GM19239 (cell line): ENCODE results near the gene LIFR.

Experiments
- DNase-seq: peaks from one replicate; pipeline ENCODE4 v3.0.0; 2011; ENCODE audit warnings: low spot score; ENCODE audit not compliant: insufficient read length
- FAIRE-seq: peaks from 2 replicates; lab custom pipeline; 2011; peaks lifted over from hg19 to GRCh38; lab: Jason Lieb, UNC

The LIFR gene

DNA sequence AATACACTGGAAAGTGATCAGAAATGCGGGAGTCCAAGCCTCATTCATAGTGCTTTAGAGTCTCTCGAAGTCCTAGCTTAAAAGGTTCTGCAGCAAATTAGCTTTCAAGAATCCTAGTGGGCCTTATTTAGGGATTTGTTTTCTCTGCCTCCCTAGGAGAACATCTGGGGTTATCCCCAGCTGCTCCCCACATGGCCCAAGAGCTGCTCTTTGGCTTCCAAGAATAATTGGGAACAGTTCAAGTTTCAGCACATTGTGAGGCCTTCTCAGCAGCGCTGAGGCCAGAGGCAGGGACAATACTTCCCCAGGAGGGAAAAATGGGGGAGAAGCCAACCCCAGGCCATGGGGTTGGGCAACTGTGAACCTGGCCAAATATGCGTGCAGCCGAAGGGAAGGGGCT lies 108.7 kb downstream of the LIFR start:
- no peak for DNase-seq
- FAIRE-seq: no peak

DNA sequence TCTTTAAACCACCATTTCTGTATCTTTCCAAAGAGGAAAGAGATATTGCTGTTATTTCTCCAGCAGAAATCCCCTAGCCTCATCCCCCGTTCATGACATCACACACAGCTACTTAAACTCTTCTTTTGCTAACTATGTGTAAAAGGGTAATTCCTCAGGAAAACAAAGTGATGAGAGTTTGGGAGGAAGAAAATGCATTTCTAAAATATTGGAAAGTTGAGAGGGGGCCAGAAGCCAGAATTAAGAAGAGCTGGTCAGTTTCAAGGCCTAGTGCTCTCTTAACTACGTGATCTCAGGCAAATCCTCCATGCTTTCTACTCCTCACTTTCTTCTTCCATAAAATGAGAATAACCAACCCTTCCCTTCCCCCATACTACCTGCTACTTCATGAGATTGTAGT lies 109.4 kb downstream of the LIFR start:
- FAIRE-seq (no peak), DNase-seq (no peak)

DNA sequence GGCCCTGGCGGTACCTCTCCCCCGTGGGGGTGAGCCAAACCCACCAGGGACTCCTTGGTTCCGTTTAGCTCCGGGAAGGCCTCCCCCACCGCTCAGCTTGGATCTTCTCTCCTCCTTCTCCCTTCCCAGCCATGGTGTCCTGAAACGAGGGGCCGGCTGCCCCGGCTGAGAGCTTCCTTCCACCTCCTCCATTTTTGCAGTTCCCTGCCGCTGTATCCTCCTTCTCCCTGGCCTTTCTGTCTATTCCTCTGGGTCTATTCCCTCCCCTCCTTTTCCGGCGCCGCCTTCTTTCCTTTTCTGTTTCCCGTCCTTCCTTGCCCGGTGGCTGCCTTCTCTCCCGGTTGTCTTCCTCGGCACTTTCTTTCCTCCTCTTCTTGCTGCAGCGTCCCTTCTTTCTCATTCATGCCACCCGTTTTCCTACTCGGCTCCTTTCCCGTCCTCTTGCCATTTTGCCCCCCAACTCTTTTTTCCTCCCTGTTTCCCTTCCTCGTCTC lies 110.4 kb downstream of the LIFR start:
- FAIRE-seq: no peak
- DNase-seq: no peak

DNA sequence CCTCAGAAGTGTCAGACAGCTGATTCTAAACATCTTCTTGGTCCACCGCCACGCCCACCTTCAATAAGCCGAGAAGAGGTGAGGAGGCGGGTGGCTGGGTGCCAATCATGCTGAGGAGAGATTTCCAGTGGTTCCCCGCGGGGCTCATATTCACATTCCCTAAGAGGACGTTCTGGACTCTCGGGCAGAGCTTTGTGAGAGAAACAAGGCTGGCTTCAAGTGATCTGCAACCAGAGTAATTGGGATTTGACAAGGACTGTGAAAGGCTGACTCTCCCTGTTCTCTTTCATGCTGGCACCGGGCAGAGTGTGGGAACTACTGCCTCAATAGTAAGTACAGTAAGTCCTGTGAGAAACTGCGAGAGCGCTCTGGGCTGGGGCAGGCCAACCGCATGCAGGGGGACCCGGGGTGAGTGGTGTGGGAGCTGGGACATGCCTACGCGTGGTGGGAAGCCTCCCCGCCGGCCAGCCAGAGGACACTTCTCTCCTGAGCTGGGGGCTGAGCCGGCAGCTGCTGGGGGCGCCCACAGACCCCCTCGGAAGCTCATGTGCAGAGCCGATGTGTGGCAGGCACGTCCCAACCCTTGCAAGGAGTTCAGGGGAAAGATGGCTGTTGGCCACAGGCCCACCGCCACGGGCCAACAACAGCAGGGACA lies 110.9 kb downstream of the LIFR start:
- DNase-seq: no peak
- FAIRE-seq: no peak

DNA sequence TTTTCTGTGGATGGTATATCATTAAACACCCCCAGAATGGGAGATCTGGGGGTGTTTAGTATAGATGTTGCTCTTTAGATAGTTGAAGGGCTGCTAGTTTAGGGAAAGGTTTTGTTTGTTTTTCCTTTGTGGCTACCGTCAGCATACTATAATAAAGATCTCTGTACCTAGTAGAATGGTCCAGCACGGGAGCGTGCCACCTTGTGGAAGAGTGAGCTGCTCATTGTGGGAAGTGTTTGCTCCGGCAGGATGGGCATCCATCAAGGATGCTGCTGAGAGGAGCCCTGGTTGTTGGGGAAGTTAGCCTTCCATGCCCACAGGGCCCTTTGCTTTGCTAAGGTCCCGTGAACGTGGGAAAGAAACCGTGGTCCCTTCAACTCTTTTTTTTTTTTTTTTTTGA lies 113.1 kb downstream of the LIFR start:
- no peak for FAIRE-seq
- DNase-seq: no peak

DNA sequence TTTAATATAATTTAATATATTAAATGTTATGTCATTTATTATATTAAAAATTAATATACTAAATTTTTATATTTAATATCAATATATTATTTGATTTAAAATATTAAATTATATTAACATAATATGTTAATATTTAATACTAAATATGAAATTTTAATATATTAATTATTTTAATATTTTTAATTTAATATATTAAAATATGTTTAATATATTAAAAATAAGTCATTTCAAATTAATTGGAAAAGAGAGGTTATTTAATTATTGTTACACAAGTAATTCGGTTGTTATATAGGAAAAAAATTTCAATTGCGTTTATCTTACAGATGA lies 114.2 kb downstream of the LIFR start:
- no peak for DNase-seq
- no peak for FAIRE-seq

DNA sequence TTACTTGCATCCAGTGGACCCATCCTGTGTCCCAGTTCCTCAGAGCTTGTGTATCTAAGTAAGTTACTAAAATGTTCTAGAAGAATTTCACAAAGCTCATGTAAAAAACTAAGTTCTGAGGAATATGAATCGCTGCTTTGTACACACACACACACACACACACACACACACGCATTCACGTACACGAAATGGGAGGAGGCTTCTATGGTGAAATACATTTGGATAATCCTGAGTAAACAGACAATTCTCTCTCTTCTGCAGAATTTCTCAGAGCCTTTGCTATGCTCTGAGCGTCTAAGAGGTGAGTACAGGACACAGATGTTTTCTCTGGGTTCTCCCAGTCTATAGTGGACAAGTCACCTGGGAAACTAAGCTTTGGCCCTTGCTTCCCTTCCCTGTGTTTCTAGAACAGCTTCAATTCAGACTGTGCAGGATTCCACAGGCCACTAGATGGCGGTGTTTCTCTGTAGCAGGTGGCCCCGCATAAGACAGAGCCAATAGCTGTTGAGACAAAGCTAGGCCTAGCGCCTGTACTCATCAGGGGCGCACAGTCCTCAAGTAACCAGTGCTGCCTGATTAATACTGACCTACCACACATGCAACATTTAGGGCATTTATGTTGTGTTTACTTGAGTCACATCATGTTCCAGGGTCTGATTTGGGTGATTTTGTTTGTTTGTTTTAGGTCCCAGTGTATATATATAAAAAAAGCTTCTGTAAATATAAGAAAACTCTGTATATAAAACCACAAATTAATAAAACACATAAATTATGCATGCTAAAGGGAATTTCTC lies 114.8 kb downstream of the LIFR start:
- FAIRE-seq: peak; percentile 81
- peak; percentile 77 for DNase-seq

DNA sequence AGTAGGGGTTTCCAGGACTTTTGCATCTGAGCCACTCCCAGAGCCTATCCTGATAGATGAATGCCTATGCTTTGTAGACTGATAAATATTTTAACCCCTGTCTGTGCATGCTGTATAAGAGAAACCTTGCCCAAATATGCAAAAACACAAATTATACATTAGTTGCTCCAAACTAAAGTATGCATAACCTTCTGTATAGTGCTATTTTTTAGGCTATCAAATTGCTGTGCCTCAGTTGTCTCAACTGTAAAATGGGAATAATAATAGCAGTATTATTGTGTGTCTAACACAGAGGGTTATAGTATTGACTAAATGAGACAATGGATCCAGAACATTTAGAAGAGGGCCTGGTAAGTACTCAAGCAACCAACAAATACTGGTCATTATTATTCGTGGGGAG lies 117.7 kb downstream of the LIFR start:
- FAIRE-seq (no peak), DNase-seq (no peak)

DNA sequence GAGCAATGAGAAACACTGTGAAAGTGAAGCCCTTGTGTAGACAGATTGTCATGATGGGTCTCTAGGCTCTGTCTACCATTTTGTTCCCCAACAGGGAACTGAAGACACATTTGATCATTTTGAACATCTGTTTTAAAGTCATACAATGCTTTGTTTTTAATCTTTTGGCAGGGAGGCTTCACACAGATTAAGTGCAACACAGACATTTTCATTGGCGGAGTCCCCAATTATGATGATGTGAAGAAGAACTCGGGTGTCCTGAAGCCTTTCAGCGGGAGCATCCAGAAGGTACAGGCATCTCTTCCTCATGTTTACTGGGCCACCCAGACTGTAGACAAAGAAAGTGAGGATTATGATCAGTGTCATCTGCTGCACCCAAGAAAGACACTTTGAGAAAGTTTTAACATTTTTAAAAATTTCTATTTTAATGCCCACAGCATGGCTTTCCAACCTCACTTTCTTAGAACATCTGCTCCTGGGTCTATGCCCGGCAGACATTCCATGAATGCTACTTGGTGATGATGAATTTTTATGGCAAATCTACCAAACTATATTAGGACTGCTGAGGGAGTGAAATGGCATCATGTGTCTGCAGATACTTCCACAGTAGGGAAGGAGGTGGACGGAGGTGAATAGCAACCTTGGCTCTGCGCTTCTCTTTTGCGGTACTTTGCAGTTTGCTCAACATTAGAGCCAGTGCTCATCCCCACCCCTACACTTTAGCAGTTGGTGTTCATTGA lies 121.3 kb downstream of the LIFR start:
- FAIRE-seq (no peak), DNase-seq (no peak)

DNA sequence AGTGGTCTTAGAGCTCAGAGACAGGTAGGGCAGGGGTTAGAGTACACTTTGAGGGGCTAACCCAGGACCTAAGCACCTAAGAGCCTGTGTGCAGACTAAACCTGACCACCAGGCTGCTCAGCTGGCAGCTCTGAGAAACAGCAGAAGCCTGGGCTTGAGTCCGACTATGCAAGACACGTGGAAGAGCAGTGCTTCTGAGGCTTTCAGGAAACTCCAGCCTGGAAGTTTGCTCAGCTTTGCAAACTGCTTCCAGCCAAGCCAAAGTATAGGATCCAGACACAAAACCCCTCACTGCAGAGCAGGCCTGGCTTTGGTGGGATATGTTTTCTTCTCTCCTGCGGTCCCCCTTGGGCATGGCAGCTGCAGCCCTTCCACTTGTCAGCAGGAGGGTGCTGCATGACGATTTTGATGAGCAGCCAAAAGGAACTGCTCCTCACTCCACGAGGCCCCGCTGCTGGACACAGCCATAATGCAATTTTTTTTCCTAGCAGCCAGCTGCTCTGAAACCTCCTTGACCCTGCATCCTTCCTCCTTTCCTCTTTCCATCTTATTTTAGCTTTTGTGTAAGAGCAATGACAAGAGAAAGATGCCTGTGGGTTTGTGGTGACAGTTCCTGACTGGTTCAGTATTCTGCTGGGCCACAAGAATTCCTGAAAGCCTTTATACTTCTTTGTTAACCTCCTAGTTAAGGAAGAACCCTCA lies 123.1 kb downstream of the LIFR start:
- DNase-seq (no peak), FAIRE-seq (no peak)

DNA sequence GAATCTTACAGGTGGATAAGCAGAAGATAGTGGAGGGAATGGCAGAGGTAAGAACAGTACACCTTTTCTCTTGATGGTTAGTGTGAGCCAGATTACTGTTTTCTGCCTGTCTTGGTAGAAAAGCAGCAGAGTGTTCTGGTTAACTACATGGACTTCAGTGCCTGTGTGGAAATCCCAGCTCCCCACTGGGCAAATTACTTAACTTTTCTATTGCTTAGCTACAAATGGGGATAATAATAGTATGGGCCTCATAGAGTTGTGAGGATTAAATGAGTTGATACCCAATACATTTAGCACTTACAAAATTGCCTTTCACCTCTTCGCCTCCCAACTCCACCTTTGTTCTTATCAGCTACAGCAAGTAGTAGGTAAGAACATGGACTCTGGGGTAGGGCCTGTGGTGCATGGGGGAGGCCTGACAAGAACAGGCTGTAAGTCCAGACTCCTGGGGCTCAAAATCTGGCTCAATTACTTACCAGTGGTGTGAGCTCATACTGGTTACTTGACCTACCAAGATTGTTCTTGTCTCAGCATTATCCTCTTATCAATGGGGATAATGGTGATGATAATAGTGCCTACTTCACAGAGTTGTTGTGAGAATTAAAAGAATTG lies 125.1 kb downstream of the LIFR start:
- no peak for FAIRE-seq
- no peak for DNase-seq

DNA sequence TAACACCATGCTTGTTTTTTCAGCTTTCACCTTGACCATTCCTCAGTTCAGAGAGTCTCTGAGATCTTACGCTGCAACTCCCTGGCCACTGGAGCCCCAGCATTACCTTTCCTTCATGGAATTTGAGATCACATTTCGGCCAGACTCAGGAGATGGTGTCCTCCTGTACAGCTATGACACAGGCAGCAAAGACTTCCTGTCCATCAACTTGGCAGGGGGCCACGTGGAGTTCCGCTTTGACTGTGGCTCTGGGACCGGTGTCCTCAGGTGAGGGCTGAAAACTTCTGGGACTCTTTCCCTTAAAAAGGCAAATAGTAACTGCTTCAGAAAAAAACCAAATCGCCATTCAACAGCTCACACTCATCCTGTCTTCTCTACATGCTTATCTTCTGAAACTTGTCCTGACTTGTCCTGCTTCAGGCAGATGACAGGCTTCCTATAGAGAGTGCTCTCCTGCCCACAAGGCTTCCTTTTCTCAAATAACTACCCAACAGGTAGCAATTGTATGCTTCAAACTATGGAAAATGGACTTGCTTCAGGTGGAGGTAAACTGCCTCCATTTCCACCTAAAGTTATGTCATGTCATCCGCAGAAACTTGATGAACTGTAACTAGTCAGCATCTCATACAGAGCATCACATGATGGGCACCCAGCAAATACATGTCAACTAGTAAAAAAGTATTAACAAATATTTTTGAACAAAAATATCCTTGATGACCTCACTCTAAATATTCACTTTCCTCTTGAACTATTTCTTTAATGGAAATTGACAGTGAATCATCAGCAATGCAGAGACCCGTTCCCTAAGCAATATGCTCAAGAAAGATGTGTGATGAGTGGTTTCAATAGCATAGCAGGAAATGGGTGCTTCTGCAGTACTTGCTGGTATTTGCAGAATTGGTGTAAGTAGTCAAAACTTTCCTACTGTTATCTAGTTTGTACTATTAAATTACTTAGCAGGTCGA lies 129.2 kb downstream of the LIFR start:
- FAIRE-seq (no peak), DNase-seq (no peak)

DNA sequence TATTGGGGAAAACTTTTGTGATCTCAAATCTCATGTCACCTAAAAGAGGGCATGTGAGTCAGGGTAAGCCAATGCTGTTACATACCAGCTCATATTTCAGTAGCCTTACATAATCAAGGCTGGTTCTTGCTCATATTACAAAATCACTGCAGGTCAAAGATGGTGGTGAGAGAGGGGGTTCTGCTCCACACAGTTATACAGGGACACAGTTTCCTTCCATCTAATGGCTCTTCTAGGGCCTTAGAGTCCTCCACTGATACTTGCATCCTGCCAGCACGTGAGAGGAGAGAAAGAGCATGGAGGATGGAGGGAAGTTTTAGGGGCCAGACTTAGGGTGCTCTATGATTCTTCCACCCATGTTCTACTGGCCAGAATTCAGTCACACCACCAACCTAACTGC lies 130.0 kb downstream of the LIFR start:
- FAIRE-seq (no peak), DNase-seq (no peak)
